A673 (cell line): ENCODE measurements around the gene DENND1A.

Experiments
- CTCF ChIP-seq: fragments of 300-800, 200-600 bp; sonication (generic); conservative IDR thresholded peaks from 2 replicates; pipeline ENCODE4 v1.5.1; 2017; ENCODE audit warnings: low read depth, mild to moderate bottlenecking, antibody characterized with exemption, low read length, moderate library complexity, mixed read lengths
- EZH2 ChIP-seq: fragments of 200-600 bp; sonication (generic); IDR thresholded peaks from 2 replicates; pipeline ENCODE4 v1.6.1; 2017; ENCODE audit warnings: borderline replicate concordance, low read depth, mild to moderate bottlenecking, mixed read lengths, antibody characterized with exemption, low read length; ENCODE audit not compliant: poor library complexity, severe bottlenecking

- TF ChIP-seq CTCF, result no peak
- TF ChIP-seq EZH2, result no peak
Observed at GRCh38 chr9:123795336-123795735, 134.6 kb downstream of the DENND1A start.
